GM15510 (cell line): ENCODE results near the gene JMJD6.

Source experiments
- POLR2A ChIP-seq: IDR thresholded peaks from 3 replicates; pipeline ENCODE4 v1.6.1; 2011; ENCODE audit warnings: borderline replicate concordance; ENCODE audit not compliant: insufficient read length; ENCODE audit errors: extremely low read depth

Gene JMJD6

GRCh38 chr17:76725580-76726230 lies 701 bp downstream of the JMJD6 start:
- no peak for TF ChIP-seq POLR2A

- TF ChIP-seq POLR2A: no peak
Measured at GRCh38 chr17:76723812-76724211, 2.6 kb downstream of the JMJD6 start.

GRCh38 chr17:76722279-76722678 lies 4.1 kb downstream of the JMJD6 start:
- TF ChIP-seq POLR2A: no peak

GRCh38 chr17:76721463-76721862 lies 4.9 kb downstream of the JMJD6 start:
- TF ChIP-seq POLR2A: no peak

GRCh38 chr17:76720941-76721340 lies 5.5 kb downstream of the JMJD6 start:
- TF ChIP-seq POLR2A: no peak

GRCh38 chr17:76720211-76720610 lies 6.2 kb downstream of the JMJD6 start:
- TF ChIP-seq POLR2A: no peak

- TF ChIP-seq POLR2A: no peak
Measured at GRCh38 chr17:76718516-76718915, 7.9 kb downstream of the JMJD6 start.

GRCh38 chr17:76716839-76717215 lies 9.6 kb downstream of the JMJD6 start:
- no peak for TF ChIP-seq POLR2A

- TF ChIP-seq POLR2A: no peak
Measured at GRCh38 chr17:76716146-76716838, 10.1 kb downstream of the JMJD6 start.

- TF ChIP-seq POLR2A: no peak
Measured at GRCh38 chr17:76715496-76715830, 10.9 kb downstream of the JMJD6 start.

GRCh38 chr17:76714822-76715495 lies 11.4 kb downstream of the JMJD6 start:
- TF ChIP-seq POLR2A: no peak

GRCh38 chr17:76714336-76714735 lies 12.1 kb downstream of the JMJD6 start:
- TF ChIP-seq POLR2A: no peak

GRCh38 chr17:76713765-76714164 lies 12.6 kb downstream of the JMJD6 start:
- TF ChIP-seq POLR2A: no peak

- no peak for TF ChIP-seq POLR2A
Measured at GRCh38 chr17:76710863-76711611, 15.4 kb downstream of the JMJD6 start, which contains the start of gene MXRA7. Gene MXRA7, minus strand, starts transcription at chr17:76710965. Its CDS starts 19 bp downstream, at chr17:76710946.
